Left lung (tissue), 10 donors: ENCODE results near the gene RTBDN. TPM values are rescaled to one million over a fixed set of nuclear protein-coding genes. Genes with fewer than 3 reads are reported as not detected.

Experiments
- ATAC-seq: fragments of 200-7000 bp; cut with Tn5 transposase; one replicate; pipeline ENCODE4 v1.9.1; 2020; ENCODE audit warnings: moderate library complexity
- DNase-seq, 4 donors: peaks; one replicate each; pipeline ENCODE4 v3.0.0-alpha.2; 2013 to 2020
- H3K27ac ChIP-seq, 2 donors: fragments of 200-600 bp; sonication (generic) in 1 of 2; one replicate each; pipeline versions ENCODE4 v1.5.0 to v1.8.0; 2020 to 2021
- H3K27me3 ChIP-seq, 2 donors: fragments of 200-600 bp; sonication (generic) in 1 of 2; one replicate each; pipeline versions ENCODE4 v1.5.0 to v1.8.0; 2020 to 2021
- H3K36me3 ChIP-seq, 2 donors: fragments of 200-600 bp; sonication (generic) in 1 of 2; one replicate each; pipeline versions ENCODE4 v1.5.0 to v1.8.0; 2020 to 2021
- H3K4me1 ChIP-seq, 2 donors: fragments of 200-600 bp; one replicate each; pipeline ENCODE4 v1.8.0; 2021
- H3K4me3 ChIP-seq, 2 donors: fragments of 200-600 bp; sonication (generic) in 1 of 2; one replicate each; pipeline versions ENCODE4 v1.5.0 to v1.8.0; 2020 to 2021; ENCODE audit warnings: mild to moderate bottlenecking in 1 of 2
- H3K9me3 ChIP-seq, 2 donors: fragments of 200-600 bp; sonication (generic) in 1 of 2; one replicate each; pipeline versions ENCODE4 v1.5.0 to v1.8.0; 2020 to 2021
- CTCF ChIP-seq, 2 donors: fragments of 200-600 bp; sonication (generic) in 1 of 2; IDR thresholded peaks; one replicate each; pipeline versions ENCODE4 v1.5.0 to v1.8.0; 2021; ENCODE audit warnings: antibody characterized with exemption in 2 of 2
- intact Hi-C, 2 donors: fragments of 100-400 bp; cut with DNase I; formaldehyde crosslinking; loops; one replicate each; pipeline versions ENCODE4 v1.11.2 to v1.14.2; 2022
- polyA plus RNA-seq, 6 donors: library from polyadenylated mRNA; unstranded; fragments of 120-200 nt; gene quantifications; one replicate each; pipeline ENCODE4 v1.2.1, GENCODE V29; 2013; ENCODE audit not compliant: insufficient read length in 6 of 6
- total RNA-seq, 2 donors: library from RNA; stranded (reverse); fragmentation: NEBNext Ultra II Directional; extraction: Animal tissue kit (Norgen Biotek cat#: 25700); gene quantifications; one replicate each; pipeline ENCODE4 v1.2.1, GENCODE V29; 2021
- donor health status: DM: no; HTN: yes; CAD: no.
- donor health status: DM: no; HTN: no; CAD: no.

The RTBDN gene
- total and polyA plus RNA-seq, 8 donors, result 0.17 to 0.21 (median 0.20) TPM; not detected in 5

GRCh38 chr19:12789904-12790619 lies 44.3 kb downstream of the RTBDN start:
- ATAC-seq (peak; percentile 46), DNase-seq (peak; percentile 94 to 100 (median 98))
- H3K4me3 ChIP-seq, result peak overlapping the region; percentile 92 to 98
- H3K27ac ChIP-seq, result peak overlapping the region; percentile 99 to 100
- peaks cover 0 to 10% of the 10 kb centered on the region in 2 donors for H3K36me3 ChIP-seq
- intact Hi-C loops, result no loop called here
- H3K4me1 ChIP-seq, result peaks cover 54 to 64% of the 10 kb centered on the region in 2 donors
- TF ChIP-seq CTCF (IDR thresholded peaks at IDR 0.05), result no peak
- H3K27me3 ChIP-seq, result no peaks in the 10 kb centered on the region
- no peaks in the 10 kb centered on the region for H3K9me3 ChIP-seq

GRCh38 chr19:12789098-12789903 lies 45.1 kb downstream of the RTBDN start:
- H3K4me3 ChIP-seq, result peak overlapping the region; percentile 92 to 98
- intact Hi-C loops, result no loop called here
- peaks cover 0 to 10% of the 10 kb centered on the region in 2 donors for H3K36me3 ChIP-seq
- no peaks in the 10 kb centered on the region for H3K27me3 ChIP-seq
- peak in 1 of 4 donors; percentile 55 for DNase-seq
- no peak for TF ChIP-seq CTCF (IDR thresholded peaks at IDR 0.05)
- H3K4me1 ChIP-seq, result peaks cover 58 to 64% of the 10 kb centered on the region in 2 donors
- H3K9me3 ChIP-seq, result no peaks in the 10 kb centered on the region
- H3K27ac ChIP-seq, result peak overlapping the region; percentile 99 to 100
- ATAC-seq, result no peak

- Histone ChIP-seq H3K27me3 (no peaks in the 10 kb centered on the region), H3K4me3 (peak overlapping the region in 1 of 2 donors; percentile 98), H3K4me1 (peaks cover 61 to 66% of the 10 kb centered on the region in 2 donors), H3K9me3 (no peaks in the 10 kb centered on the region), H3K36me3 (peaks cover 0 to 10% of the 10 kb centered on the region in 2 donors), H3K27ac (peak overlapping the region; percentile 99 to 100)
- intact Hi-C loops, result no loop called here
- ATAC-seq (no peak), DNase-seq (peak; percentile 74 to 92 (median 88))
- no peak for TF ChIP-seq CTCF (IDR thresholded peaks at IDR 0.05)
These were observed 45.7 kb downstream of the RTBDN start for GRCh38 chr19:12788682-12789097.

DNA sequence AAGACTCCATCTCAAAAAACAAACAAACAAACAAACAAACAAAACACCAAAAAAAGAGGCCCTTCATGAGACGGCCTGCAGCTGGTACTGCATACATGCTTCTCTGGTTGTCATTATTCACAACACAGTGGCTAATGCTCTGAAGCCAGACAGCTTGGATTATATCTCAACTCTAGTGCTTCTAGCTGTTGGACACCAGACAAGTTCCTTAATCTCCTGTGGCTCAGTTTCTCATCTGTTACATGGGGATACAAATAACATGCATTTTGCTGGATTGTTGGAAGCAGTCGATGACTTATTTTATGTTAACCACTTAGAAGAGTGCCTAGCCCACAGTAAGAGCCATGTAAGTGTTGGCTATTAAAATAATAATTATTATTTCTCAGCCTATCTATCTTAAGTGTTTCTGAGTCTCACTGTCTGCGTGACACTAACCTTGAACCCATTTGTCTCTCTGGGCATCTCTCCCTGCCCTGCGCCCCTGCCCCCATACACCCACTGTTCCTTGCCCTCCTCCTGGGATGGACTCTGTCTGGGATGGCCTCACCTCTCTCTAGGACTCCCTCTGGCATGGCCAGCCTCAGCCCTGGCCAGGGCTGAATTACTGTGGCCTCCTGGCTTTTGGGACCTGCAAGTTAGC lies 46.2 kb downstream of the RTBDN start:
- Histone ChIP-seq H3K36me3 (peaks cover 0 to 9% of the 10 kb centered on the region in 2 donors), H3K4me3 (peak overlapping the region in 1 of 2 donors; percentile 98), H3K4me1 (peaks cover 66 to 71% of the 10 kb centered on the region in 2 donors), H3K27ac (peak overlapping the region; percentile 99 to 100), H3K27me3 (no peaks in the 10 kb centered on the region), H3K9me3 (no peaks in the 10 kb centered on the region)
- ATAC-seq (no peak), DNase-seq (peak in 1 of 4 donors; percentile 64)
- TF ChIP-seq CTCF (IDR thresholded peaks at IDR 0.05), result no peak
- intact Hi-C loops, result no loop called here
